Jurkat, Clone E6-1 (cell line): Measurements from ENCODE around the gene ZBTB16.

Experiments used
- DNase-seq: peaks from one replicate; pipeline ENCODE4 v3.0.0-alpha.2; 2011; ENCODE audit warnings: low read depth, low spot score
- H3K4me3 ChIP-seq: 2 replicates; pipeline ENCODE4 v1.5.1; 2011; ENCODE audit warnings: mild to moderate bottlenecking, low read length, control low read depth, moderate library complexity

The ZBTB16 gene

GRCh38 chr11:114211444-114212121 lies 152.1 kb downstream of the ZBTB16 start:
- no peak overlapping the region for H3K4me3 ChIP-seq
- DNase-seq, result no peak

DNA sequence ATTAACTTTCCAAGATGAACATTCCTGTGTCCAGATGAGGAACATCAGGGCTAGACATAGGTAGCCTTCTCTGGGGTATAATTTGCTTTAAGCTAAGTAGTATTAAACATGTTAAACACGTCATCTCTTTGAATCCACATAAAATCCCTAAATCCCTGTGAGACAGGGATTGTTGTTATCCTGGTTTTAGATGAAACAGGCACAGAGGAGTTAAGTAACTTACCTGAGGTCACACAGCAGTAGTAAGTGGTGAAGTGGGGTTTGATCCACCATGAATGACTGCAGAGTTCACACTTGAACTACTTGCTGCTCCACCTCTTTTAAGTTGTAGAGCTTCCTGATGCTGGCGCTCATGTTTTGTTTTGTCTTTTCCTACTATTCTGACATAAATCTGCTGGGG lies 154.1 kb downstream of the ZBTB16 start:
- H3K4me3 ChIP-seq, result no peak overlapping the region
- DNase-seq, result no peak

- DNase-seq, result peak; percentile 39
- H3K4me3 ChIP-seq, result no peak overlapping the region
Measured at GRCh38 chr11:114215428-114215827, 155.9 kb downstream of the ZBTB16 start.

GRCh38 chr11:114215871-114216795 lies 156.6 kb downstream of the ZBTB16 start:
- peak; percentile 88 for DNase-seq
- H3K4me3 ChIP-seq, result peak overlapping the region; percentile 0; the same call in 1 of the 2 replicates

DNA sequence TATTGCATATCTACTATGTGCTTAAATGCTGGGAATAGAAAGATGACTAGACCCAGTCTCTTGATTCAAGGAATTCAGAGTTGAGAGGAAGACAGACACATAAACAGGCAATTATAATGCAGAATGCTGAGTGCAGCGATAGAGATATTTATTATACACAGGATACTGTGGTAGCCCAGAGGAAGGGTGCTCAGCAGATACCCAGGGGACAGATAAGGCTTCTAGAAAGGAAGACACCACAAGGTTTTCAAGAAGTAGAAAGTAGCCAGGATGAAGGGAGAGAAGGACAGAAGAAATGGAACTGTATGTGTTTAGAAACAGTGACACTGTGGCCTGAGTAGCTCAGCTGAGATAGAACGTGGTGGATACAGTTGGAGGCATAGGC lies 157.3 kb downstream of the ZBTB16 start:
- no peak overlapping the region for H3K4me3 ChIP-seq
- peak; percentile 85 for DNase-seq

DNA sequence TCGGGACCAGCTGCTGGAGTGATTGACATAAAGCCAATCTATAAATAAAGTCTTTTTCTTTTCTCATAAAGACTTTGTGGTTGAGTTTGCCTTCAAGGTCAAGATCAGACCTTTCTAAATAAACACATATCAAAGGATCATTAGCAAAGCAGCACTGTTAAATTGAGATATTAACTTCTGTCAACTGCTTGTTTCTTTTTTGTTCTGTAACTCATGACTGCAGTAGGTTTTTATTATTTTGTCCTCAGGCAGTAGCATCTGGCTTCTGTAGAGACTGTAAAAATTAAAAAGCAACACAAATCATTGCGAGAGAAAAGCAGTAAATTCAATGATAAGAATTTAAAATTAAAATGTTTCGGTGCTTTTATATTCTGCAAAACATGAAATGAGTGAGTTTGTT lies 159.0 kb downstream of the ZBTB16 start:
- no peak for DNase-seq
- no peak overlapping the region for H3K4me3 ChIP-seq

GRCh38 chr11:114219559-114220349 lies 160.2 kb downstream of the ZBTB16 start:
- no peak overlapping the region for H3K4me3 ChIP-seq
- no peak for DNase-seq

GRCh38 chr11:114221037-114221436 lies 161.5 kb downstream of the ZBTB16 start:
- DNase-seq, result no peak
- H3K4me3 ChIP-seq, result no peak overlapping the region

DNA sequence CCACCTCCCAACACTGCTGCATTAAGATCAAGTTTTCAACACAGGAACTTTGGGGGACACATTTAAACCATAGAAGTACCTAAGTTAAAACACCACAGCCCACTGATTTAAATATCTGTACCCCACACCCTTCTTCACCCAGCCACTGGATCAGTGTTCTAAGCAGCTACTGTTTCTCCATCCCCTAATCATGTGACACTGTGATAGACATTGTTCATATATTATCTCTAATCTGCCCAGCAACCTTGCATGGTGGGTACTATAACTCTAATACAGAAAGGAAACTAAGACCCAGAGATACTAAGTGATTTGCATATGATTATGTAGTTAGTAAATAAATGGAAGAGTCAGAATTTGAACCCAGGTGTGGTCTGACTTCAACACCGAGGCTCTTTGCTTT lies 166.2 kb downstream of the ZBTB16 start:
- no peak for DNase-seq
- H3K4me3 ChIP-seq, result no peak overlapping the region

- no peak for DNase-seq
- H3K4me3 ChIP-seq, result no peak overlapping the region
Measured at GRCh38 chr11:114226356-114226755, 166.8 kb downstream of the ZBTB16 start.

GRCh38 chr11:114228435-114229411 lies 169.2 kb downstream of the ZBTB16 start:
- no peak overlapping the region for H3K4me3 ChIP-seq
- no peak for DNase-seq

GRCh38 chr11:114230031-114230704 lies 170.7 kb downstream of the ZBTB16 start:
- DNase-seq, result no peak
- H3K4me3 ChIP-seq, result no peak overlapping the region

DNA sequence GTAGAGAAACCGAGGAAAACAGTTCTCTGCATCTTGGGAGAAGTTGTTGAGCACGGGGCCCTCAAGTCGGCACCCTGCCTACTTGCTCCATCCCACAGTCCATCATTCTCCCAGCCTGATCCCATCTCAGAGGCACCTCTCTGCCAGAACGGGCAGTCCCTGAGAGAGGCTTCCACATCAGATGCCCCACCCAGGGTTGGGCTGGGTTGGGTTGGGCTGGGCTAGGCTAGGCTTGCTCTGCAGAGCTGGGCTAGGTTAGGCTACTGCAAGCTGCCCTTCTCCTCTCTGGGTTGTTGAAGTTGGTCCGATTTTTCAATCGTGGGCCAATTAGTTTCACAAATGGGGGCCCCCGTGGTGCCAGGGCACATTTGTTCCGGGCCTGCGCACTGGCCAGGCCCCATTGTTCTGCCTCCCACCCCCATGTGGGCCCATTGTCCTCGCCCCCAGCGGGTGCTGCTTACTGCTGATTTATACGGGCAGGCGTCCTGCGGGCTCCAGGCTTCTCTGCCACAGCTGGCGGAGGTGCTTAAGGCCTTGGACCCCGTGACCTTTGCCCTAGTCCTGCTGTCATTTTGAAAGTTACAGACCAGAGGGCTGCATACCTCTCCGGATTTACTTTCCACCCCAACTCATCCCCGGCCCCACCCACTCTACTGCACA lies 173.0 kb downstream of the ZBTB16 start:
- no peak overlapping the region for H3K4me3 ChIP-seq
- no peak for DNase-seq

DNA sequence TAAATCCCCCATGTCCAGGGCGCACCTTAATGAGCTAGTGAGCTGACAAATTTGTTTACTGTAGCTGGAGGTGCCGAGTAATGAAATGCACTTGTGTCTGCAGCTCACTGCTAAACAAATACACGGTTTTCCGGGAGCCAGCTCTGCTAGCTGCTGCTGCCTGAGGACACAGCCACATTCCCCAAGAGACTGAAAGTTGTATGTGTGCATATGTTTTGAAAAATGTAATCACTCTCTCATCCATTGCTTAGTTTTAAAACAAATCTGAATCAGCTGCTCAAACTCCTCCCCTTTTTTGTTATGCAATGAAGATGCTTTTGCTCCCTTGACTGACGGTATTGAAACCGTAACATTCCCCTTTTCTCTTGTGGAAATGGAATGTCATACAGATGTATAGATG lies 174.2 kb downstream of the ZBTB16 start:
- H3K4me3 ChIP-seq, result no peak overlapping the region
- DNase-seq, result no peak

- no peak overlapping the region for H3K4me3 ChIP-seq
- DNase-seq, result no peak
Measured at GRCh38 chr11:114236829-114237228, 177.3 kb downstream of the ZBTB16 start.

DNA sequence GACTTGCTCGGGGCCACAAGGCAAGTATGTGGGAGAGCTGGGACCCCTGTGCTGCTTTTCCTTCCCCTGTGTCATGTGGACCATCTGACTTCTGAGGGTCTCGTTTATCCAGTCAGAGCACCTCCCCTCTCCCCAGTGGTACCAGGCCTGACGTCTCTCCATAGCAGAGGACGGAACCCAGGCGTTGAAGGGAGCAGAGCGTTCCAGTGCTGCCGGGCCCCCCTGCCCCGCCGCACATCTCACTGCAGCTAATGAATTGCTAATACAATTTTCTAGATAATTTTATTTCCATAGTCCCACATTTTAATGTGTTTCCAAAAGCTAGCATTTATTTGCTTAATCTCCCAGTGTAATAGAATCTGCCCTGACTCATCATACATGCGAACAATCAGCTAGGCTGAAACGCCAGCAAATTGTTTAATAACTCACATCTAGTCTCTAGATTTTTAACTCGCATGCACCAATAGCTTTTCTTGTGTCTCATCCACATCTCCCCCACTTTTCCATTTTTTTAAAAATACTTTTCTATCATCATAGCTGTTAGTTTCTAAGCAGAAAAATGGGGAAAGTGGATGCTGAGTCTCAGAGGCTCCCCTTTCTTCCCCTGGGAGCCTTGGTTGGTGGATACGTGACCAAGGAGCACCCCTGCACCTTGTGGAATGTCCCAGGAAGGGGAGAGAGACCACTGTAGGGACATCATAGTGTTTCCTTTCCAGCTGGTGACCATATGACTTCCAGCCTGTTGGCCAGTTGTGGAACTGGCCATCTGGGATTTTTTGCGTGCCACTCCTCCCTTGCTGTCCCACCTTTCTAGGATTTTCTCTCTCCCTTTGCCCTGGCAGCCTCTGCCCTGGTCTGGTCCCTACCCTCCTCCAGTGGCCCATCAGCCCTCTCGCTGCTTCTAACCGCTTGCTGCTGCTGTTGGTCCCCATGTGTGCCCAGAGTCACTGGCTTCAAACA lies 178.1 kb downstream of the ZBTB16 start:
- DNase-seq, result no peak
- no peak overlapping the region for H3K4me3 ChIP-seq

DNA sequence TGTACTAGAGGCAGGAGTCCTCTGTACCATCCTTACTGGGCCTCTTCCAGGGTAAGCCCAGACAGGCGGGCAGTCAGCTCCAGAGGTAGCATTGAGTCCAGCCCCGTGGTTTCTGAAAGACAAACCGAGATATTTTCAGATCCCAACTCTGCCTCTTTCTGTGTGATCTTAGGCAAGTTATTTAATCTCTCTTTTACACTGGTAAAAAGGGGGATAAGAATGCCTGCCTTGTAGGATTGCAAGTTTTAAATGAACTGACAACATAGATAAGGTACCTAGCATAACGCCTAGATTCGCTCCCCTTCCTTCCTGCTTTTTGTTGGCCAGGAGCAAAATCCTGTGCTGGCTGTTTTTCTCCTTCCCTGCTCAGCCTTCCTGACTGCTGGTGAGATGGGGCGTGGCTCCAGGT lies 180.2 kb downstream of the ZBTB16 start:
- DNase-seq, result no peak
- no peak overlapping the region for H3K4me3 ChIP-seq
